GM13976 (cell line): ENCODE data around the gene RGS6.
"Not testable (repeated sequence)": the region's sequence is repeated elsewhere in the genome, so short reads cannot be mapped to it uniquely, and the experiment has no call there.

Experiments used
- DNase-seq: peaks from one replicate; pipeline ENCODE4 v3.0.0; 2012; ENCODE audit warnings: low spot score
- in situ Hi-C: fragments of 300-500 bp; cut with MboI; formaldehyde crosslinking; loops from one replicate; pipeline ENCODE4 v1.12.0; 2022; ENCODE audit warnings: low sequenced_read_pairs, mixed read lengths, inconsistent platforms; ENCODE audit not compliant: unreplicated experiment
- TF ChIP-seq, protein P1 (sequence below): IDR thresholded peaks from 2 replicates; pipeline ENCODE4 v1.5.1; 2012; ENCODE audit warnings: borderline replicate concordance, mild to moderate bottlenecking; ENCODE audit not compliant: insufficient read depth; ENCODE audit errors: extremely low read depth, missing control alignments, control extremely low read depth

RGS6 gene

DNA sequence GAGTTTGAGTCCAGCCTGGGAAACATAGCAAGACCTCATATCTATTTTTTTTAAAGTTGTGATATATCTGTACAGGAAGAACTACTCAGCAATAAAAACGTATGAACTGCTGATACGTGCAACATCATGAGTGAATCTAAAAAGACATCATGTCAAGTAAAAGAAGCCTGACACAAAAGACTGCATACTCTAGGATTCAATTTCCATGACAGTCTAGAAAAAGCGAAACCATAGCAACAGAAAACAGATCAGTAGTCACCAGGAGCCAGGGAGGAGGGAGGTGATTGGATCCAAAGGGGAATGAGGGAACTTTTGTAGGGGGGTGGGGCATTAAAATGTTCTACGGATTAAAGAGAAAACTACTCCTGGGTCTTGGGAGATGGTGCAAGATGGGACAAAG, 8.7 kb upstream of the RGS6 start:
- TF ChIP-seq, protein P1, sequence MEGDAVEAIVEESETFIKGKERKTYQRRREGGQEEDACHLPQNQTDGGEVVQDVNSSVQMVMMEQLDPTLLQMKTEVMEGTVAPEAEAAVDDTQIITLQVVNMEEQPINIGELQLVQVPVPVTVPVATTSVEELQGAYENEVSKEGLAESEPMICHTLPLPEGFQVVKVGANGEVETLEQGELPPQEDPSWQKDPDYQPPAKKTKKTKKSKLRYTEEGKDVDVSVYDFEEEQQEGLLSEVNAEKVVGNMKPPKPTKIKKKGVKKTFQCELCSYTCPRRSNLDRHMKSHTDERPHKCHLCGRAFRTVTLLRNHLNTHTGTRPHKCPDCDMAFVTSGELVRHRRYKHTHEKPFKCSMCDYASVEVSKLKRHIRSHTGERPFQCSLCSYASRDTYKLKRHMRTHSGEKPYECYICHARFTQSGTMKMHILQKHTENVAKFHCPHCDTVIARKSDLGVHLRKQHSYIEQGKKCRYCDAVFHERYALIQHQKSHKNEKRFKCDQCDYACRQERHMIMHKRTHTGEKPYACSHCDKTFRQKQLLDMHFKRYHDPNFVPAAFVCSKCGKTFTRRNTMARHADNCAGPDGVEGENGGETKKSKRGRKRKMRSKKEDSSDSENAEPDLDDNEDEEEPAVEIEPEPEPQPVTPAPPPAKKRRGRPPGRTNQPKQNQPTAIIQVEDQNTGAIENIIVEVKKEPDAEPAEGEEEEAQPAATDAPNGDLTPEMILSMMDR, result no peak
- no peak for DNase-seq
- in situ Hi-C loops, result no loop called here

DNA sequence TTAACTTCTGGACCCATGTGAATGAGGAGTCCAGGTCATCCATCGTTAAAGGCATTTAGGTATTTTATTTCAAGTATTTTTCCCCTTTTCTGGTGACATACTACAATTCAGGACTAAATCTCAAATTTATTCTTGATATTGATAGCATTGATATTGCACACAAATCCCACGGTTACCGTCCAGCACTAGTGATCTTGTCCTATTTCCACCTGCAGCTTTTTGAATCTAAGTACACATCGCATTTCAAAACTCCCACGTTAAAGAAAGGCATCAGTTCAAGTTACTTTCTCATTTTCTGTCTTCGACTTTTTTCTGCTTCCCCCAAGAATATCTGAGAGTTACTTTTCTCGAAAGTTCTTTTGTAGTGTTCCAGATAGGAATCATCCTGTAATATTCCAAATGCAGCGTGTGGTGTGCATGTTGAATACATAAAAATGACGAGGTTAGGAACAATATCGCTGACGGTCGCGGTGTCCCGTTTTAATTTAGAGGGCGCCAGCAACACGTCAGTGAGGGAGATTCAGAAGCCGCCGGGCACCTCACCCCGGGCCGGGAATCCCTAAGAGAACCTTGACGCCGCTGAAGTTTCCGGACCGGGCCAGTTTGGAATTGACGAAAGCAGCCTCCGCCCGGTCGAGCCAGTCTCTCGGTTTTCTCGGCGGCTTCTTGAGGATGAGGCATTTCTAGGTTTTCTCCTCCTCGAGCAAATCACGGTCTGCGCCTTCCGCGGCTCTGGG, 569 bp upstream of the RGS6 start:
- in situ Hi-C loops, result no loop called here
- DNase-seq, result peak; percentile 45
- TF ChIP-seq, protein P1, result no peak

DNA sequence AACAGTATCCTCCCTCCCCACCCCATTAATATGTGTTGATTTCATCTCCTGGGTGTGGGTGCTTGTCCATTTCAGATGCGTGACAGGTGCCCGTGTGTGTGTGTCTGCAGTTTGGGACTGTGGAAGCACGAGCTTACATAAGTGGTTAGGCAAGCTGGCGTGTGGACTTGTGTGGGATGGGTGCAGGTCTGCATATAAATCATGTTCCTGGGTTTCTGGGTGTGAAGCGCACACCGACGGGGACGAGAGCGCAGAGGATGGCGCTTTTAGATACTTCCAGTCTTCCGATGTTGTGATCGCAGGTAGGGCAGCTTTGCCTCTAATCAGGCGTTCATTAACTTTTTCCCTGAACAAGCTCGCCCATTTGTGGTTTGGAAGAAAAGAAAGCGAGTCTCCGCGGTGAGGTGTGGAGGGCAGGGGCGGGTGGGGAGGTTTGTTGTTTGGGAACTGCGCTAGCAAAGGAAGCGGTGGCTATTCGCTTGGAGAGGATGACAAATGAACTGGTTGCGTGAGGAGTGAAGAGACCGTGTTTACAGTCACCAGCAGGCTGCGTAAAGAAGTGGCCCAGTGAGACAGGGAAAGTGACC, 865 bp downstream of the RGS6 start:
- TF ChIP-seq, protein P1, result no peak
- in situ Hi-C loops, result no loop called here
- DNase-seq, result no peak

DNA sequence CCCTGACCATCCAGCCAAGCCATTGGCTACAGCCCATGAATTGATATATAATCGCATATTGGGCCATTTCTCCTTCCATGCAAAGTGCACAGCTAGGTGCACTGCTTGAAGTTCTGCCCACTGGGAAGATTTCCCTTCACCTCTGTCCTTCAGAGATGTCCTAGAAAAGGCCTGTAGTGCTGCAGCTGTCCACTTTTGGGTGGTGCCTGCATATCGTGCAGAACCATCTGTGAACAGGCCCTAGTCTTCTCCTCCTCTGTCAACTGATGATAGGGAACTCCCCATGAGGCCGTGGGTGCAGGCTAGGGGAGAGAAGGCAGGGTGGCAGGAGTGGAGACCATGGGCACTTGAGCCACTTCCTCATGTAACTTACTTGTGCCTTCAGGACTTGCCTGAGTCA, 6.0 kb downstream of the RGS6 start:
- in situ Hi-C loops, DNase-seq: not testable (repeated sequence)

DNA sequence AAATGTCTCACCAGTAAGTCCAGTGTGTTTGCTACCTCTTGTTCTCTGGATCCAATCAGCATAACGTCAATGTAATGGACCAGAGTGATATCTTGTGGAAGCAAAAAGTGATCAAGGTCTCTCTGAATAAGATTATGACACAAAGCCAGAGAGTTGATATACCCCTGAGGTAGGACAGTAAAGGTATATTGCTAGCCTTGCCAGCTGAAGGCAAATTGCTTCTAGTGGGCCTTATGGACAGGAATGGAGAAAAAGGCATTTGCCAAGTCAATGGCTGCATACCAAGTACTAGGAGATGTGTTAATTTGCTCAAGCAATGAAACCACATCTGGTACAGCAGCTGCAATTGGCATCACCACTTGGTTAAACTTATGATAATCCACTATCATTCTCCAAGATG, 7.1 kb downstream of the RGS6 start:
- DNase-seq, in situ Hi-C loops: not testable (repeated sequence)

DNA sequence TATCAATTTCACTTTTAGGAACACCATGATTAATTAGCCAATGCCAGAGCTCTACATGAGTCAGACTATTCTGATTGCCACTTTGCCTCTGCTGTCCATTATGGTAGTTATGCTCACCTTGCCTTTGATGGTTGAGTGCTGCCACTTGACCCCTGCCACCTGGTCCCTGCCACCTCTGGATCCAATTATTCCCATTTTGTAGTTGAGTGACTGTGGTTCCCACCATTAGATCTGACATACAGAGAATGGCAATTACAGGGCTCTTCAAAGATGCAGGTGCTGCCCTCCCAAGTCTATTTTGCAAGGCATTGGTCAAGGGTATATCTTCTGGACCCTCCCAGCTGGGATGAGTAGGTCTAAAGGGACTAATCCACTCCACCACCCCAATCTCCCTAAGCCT, 8.3 kb downstream of the RGS6 start:
- in situ Hi-C loops, result not testable (repeated sequence)

GRCh38 chr14:71941616-71942015, 9.4 kb downstream of the RGS6 start:
- in situ Hi-C loops, DNase-seq: not testable (repeated sequence)

More for the DNA sequence above, 8.3 kb downstream of the RGS6 start:
- not testable (repeated sequence) for DNase-seq

GRCh38 chr14:71942904-71943694, 10.9 kb downstream of the RGS6 start:
- no peak for DNase-seq
- in situ Hi-C loops, result no loop called here
- TF ChIP-seq, protein P1, result no peak
